ENCODE measurements around the gene CDAN1.

Gene CDAN1

DNA sequence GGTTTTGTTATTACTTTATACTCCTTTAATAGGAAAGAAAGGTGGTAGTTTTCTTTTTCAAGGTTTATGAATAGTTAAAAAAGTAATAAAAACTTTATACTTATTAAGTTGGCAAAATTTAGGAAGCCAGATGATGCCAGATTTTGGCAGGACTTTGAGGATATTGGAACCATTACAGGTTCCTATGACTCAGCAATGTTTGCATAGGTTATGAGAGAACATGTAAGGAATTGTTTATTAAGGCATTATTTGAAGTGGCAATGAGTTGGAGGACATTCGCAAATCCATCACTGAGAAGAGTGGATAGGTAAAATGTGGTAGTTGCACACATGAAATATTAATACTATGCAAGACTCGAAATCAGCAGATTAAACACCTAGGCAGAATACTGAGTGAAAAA is 29.9 kb downstream of the CDAN1 start:
- no peak for DNase-seq

DNA sequence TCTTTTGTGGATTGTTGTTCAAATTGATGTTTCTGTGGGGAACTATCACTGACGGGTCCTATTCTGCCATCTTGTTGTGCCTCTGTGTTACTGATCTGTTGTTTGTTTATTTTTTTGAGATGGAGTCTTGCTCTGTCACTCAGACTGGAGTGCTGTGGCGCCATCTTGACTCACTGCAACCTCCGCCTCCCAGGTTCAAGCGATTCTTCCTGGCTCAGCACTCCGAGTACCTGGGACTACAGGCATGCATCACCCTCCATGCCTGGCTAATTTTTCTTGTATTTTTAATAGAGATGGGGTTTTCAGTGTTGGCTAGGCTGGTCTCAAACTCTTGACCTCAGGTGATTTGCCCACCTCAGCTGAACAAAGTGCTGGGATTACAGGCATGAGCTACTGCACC is 31.6 kb downstream of the CDAN1 start:
- no peak for DNase-seq

DNA sequence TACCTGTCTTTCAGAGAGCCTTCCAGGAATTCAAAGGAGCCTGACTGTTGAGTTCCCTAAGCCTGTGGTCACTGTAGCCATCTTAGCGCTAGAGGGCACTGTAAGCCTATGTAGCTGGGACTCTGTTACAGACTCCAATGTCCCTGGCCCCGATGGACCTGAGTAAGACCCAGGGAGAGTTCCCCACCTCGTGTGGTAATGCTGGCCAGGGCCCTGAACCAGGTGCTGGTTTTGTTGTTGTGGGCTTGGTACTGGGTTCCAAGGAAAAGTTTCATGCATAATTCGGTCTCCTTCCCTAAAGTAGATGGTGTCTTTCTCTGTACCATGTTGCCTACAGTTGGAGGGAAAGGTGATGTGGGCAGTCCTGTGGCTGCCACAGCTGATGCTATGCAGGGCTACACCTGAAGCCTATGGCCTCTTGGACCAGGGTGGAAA is 32.4 kb downstream of the CDAN1 start:
- DNase-seq = peak; percentile 36

DNA sequence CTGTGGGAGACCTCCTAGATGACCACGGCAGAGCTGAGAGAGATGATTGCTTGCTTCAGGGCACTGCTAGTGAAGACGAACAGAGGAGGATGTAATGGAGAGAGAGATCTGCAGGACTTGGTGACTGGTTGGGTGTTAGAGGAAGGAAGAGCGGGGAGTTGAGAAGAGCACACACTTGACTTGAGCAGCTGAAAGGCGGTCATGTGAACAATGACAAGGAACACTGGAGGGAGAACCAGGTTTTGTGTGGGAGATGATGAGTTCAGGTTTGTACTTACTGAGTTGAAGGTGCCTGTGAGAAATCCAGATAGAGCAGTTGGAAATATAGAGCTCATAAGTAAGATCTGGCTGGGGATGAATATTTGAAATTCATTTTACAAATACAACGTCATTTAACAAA is 40.3 kb downstream of the CDAN1 start:
- DNase-seq = no peak

DNA sequence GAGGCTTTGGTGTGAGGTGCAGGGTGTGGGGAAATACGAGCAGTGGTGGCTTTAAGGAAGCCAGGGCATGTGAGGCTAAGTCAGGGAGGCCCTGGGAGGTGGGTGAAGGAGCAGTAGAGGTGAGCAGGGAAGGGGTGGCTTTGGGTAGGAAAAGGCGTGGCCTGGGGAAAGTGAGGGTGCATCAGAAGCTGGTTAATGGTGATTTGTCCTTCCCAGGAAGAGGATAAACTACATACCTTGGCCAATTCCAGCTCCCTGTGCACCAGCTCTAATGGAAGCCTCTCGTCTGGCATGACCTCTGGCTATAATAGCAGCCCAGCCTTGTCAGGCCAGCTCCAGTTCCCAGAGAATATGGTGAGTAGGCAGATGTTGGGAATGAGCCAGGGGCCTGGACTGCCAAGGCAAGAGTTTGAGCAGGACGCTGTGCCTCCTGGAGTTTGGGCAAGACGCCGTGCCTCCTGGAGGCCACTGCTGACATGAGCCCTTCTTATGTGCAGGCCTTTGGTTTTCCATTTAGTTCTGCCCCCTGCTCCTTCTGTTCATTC is 41.3 kb downstream of the CDAN1 start:
- no peak for DNase-seq

DNA sequence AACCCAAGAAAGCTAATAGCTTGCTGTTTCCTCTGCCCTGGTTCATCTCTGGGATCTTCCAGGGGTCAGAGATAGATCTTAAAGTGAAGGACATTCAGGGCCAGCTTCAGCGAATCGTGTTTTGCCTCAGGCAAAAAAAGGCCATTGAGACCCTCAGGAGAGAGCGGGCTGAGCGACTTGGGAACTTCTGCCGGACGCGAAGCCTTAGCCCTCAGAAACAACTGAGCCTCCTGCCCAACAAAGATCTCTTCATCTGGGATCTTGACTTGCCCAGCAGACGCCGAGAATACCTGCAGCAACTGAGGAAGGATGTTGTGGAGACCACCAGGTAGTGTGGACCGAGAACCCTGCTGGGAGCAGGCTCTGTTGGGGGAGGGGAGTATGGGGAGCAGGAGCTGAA is 42.5 kb downstream of the CDAN1 start:
- no peak for DNase-seq

DNA sequence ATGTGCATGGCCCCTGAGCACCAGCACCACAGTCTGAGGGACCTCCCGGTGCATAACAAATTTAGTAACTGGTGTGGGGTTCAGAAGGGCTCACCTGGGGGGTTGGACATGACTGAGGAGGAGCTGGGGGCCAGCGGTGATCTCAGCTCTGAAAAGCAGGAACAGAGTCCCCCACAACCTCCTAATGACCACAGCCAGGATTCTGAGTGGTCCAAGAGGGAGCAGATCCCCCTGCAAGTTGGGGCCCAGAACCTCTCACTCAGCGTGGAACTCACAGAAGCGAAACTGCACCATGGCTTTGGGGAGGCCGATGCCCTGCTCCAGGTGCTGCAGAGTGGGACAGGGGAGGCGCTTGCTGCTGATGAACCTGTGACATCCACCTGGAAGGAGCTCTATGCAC is 43.0 kb downstream of the CDAN1 start:
- DNase-seq = no peak

DNA sequence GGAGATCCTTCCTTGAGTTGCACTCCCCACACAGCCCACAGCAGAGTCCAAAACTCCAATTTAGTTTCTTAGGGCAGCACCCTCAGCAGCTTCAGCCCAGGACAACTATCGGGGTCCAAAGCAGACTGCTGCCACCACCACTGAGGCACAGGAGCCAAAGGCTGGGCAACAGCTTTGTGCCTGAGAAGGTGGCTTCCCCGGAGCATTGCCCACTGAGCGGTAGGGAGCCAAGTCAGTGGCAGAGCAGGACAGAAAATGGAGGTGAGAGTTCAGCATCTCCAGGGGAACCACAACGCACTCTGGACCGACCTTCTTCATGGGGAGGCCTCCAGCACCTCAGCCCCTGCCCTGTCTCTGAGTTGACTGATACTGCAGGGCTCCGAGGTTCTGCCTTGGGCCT is 43.4 kb downstream of the CDAN1 start:
- no peak for DNase-seq

DNA sequence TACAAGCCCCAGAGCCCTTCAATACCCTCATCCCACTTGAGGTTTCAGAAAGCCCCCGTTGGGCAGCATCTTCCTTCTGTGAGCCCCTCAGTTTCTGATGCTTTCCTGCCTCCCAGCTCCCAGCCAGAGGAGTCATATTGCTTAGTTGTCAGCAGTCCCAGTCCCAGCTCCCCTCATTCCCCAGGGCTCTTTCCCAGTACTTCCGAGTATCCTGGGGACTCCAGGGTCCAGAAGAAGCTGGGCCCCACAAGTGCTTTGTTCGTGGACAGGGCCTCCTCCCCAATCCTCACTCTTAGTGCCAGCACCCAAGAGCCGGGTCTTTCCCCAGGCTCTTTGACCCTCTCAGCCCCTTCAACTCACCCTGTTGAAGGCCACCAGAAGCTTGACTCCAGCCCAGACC is 43.9 kb downstream of the CDAN1 start:
- DNase-seq = no peak

DNA sequence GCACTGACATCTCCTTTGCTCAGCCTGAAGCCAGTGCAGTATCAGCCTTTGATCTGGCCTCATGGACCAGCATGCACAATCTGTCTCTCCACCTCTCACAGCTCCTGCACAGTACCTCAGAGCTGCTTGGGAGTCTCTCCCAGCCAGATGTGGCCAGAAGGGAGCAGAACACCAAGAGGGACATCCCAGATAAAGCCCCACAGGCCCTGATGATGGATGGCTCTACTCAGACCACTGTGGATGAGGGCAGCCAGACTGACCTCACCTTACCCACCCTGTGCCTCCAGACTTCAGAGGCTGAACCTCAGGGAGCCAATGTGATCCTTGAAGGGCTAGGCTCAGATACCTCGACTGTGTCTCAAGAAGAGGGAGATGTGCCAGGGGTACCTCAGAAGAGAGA is 44.4 kb downstream of the CDAN1 start:
- no peak for DNase-seq

DNA sequence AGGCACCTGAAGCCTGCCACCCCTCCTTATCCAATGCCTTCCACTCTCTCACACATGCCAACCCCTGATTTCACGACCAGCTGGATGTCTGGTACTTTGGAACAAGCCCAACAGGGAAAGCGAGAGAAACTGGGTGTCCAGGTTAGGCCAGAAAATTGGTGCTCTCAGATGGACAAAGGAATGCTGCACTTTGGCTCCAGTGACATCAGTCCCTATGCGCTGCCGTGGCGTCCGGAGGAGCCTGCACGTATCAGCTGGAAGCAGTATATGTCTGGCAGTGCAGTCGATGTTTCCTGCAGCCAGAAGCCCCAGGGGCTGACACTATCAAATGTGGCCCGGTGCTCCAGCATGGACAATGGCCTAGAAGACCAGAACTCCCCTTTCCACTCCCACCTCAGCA is 45.2 kb downstream of the CDAN1 start:
- DNase-seq = no peak

DNA sequence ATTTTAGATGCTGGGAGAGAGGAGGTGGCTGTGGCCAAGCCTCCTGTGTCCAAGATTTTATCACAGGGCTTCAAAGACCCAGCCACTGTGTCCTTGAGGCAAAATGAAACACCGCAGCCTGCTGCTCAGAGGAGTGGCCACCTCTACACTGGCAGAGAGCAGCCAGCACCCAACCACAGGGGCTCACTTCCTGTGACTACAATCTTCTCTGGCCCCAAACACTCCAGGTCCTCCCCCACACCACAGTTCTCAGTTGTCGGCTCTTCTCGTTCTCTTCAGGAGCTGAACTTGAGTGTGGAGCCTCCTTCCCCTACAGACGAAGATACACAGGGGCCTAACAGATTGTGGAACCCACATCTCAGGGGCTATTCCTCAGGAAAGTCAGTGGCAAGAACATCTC is 45.6 kb downstream of the CDAN1 start:
- no peak for DNase-seq

DNA sequence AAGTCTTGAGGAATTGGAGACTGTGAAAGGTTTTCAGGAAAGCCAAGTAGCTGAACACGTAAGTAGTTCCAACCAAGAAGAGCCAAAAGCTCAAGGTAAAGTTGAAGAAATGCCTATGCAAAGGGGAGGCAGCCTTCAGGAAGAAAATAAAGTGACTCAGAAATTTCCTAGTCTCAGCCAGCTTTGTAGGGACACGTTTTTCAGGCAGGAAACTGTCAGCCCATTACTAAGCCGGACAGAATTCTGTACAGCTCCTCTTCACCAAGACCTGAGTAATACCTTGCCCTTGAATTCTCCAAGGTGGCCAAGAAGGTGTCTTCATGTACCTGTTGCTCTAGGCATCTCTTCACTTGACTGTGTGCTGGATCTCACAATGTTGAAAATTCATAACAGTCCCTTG is 48.6 kb downstream of the CDAN1 start:
- DNase-seq = no peak

DNA sequence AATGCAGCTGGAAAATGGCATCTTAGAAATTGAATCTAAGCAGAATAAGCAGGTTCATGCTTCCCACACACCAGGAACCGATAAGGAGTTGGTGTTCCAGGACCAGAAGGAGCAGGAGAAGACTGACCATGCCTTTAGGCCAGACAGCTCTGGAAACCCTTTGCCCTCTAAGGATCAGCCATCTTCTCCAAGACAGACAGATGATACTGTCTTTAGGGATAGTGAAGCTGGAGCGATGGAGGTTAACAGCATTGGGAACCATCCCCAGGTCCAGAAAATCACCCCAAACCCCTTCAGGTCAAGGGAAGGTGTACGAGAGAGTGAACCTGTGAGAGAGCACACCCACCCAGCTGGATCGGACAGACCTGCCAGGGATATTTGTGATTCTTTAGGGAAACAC is 49.2 kb downstream of the CDAN1 start:
- DNase-seq = no peak

DNA sequence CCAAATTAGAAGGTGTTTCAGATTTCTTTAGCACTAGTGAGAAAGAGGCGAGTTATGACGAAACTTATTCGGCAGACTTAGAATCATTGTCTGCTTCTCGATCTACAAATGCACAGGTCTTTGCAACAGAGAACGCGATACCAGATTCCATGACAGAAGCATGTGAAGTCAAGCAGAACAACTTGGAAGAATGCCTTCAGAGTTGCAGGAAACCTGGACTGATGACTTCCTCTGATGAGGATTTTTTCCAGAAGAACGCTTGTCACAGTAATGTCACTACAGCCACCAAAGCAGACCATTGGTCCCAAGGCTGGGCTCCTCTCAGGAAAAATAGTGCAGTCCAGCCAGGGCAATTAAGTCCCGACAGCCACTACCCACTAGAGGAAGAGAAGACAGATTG is 50.6 kb downstream of the CDAN1 start:
- no peak for DNase-seq

DNA sequence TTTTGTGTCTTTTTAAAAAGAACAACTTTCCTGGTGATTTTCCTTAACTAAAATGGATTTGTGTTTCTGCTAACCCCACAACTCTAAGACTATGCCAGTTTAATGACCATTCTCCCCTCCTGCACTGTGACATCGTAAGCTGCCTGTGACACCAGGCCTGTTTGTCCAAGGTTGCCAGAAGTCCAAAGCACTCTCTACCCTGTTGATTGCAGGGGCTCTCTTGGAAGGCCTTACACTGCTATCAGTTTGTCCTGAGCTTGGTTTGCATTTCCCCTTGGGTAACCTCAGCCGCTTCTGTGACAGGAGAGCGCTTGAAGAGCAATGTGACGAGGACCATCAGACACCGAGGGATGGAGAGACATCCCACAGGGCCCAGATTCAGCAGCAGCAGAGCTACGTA is 55.8 kb downstream of the CDAN1 start:
- DNase-seq = no peak

DNA sequence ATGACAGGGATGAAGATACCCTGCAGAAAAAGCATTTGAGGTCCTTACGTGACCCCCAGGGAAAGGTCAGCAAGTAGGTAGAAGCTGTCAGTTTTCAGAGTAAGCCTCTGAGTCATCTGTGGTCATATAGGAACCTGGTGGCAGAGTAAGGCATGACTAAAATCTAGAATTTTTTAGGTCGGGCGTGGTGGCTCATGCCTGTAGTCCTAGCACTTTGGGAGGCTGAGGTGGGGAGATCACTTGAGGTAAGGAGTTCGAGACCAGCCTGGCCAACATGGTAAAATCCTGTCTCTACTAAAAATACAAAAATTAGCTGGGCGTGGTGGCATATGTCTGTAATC is 56.8 kb downstream of the CDAN1 start:
- peak; percentile 13 for DNase-seq

DNA sequence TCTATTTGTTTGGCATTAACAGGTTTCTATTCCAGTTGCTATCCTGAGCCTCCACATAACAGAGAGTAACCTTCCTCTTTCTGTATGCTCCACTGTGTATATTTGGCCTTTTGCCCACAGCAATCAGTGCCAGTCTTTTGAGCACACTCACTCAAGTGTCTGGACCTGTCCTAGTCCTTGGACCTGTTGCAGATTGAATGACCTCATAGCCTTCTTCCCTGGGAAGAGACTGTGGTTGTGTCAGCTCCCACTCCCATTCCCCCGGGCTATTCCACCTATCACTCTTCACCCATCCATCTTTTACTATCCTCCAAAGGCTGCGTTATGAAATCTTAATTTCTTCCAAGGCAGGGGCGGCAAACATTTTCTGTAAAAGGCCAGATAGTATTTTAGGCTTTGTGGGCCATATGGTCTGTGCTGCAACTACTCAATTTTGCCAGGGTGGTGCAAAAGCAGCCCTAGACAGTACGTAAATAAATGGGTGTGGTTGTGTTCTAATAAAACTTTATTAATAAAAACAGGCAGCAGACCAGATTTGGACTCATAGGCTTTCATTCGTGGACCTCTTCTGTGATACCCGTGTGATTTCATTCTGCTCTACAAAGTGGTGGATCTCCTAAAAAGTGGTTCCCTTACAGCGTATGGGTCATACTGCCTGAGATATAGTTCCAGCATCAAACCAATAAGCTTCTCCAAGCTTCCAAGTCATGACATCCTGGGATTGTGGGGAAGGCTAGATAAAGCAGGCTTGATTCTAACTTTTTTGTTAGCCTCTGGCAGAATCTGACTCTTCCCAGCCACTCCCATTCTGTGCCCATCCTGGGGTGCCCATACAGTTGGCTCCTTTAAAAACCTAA is 57.4 kb downstream of the CDAN1 start:
- no peak for DNase-seq

DNA sequence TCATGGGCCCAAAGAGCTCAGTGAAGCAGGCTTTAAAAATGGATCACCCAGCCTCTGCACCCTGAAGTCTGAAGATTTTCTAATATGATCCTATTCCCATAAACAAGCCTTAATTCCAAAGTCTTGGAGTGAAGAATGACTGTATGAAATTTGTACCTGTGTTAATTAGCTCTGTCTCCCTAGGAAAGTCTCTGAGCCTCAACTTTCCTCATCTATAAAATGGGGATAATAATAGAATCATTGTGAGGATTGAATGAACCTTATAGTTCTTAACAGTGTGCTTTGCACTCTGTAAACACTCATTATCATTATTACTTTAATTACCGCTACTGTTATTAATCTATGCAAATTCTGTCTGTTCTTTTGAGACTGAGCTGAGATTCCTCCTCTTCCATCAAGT is 61.9 kb downstream of the CDAN1 start:
- DNase-seq = no peak

DNA sequence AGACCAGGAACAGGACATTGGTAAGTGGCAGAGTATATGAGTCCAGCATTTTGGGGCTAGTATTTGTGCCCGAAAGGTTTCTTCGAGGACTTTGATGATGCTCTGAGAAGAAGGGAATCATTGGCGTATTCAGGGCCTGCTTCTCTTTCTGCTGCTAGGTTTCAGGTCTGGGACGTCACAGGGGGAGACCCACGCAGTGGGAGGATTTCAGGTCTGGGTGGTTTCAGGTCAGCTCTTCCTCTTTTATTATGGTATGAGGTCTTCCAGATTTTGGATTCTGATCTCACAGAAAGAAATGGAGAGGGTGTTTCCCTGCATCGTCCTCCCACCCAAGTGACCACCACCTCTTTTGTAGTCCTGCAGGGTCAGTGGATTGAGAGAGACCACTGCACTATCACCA is 62.5 kb downstream of the CDAN1 start:
- DNase-seq = no peak

Measured in stimulated activated CD4-positive, alpha-beta T cell treated with anti-CD3 and anti-CD28 coated beads, Interleukin-12 subunit alpha, Interleukin-12 subunit beta, amount 100 ng/mL, for 4 hours (primary cell).